Ishikawa (cell line): Measurements from ENCODE around the gene DDAH1.

ENCODE experiments used
- CEBPB ChIP-seq: IDR thresholded peaks from 2 replicates; pipeline ENCODE4 v1.6.1; 2012
- CREB1 ChIP-seq: IDR thresholded peaks from 2 replicates; pipeline ENCODE4 v1.6.1; 2012; ENCODE audit warnings: low read depth
- EGR1 ChIP-seq: IDR thresholded peaks from 2 replicates; pipeline ENCODE4 v1.6.1; 2012
- EP300 ChIP-seq: IDR thresholded peaks from 2 replicates; pipeline ENCODE4 v1.6.1; 2012; ENCODE audit warnings: borderline replicate concordance
- FOXM1 ChIP-seq: IDR thresholded peaks from 2 replicates; pipeline ENCODE4 v1.6.1; 2012; ENCODE audit warnings: low read depth, borderline replicate concordance
- MAX ChIP-seq: IDR thresholded peaks from 2 replicates; pipeline ENCODE4 v1.6.1; 2012
- NFIC ChIP-seq: IDR thresholded peaks from 2 replicates; pipeline ENCODE4 v1.6.1; 2012
- RAD21 ChIP-seq: IDR thresholded peaks from 2 replicates; pipeline ENCODE4 v1.6.1; 2012; ENCODE audit warnings: low read depth
- REST ChIP-seq: IDR thresholded peaks from 2 replicates; pipeline ENCODE4 v1.6.1; 2012; ENCODE audit warnings: low read depth, mild to moderate bottlenecking
- TAF1 ChIP-seq: IDR thresholded peaks from 2 replicates; pipeline ENCODE4 v1.6.1; 2012; ENCODE audit warnings: low read depth, mild to moderate bottlenecking
- TCF12 ChIP-seq: IDR thresholded peaks from 2 replicates; pipeline ENCODE4 v1.6.1; 2012; ENCODE audit warnings: low read depth
- TEAD4 ChIP-seq: IDR thresholded peaks from 2 replicates; pipeline ENCODE4 v1.6.1; 2012
- USF1 ChIP-seq: IDR thresholded peaks from 2 replicates; pipeline ENCODE4 v1.6.1; 2012
- YY1 ChIP-seq: IDR thresholded peaks from 2 replicates; pipeline ENCODE4 v1.6.1; 2012; ENCODE audit warnings: low read depth
- ZBTB7A ChIP-seq: IDR thresholded peaks from 2 replicates; pipeline ENCODE4 v1.6.1; 2012; ENCODE audit warnings: low read depth

The DDAH1 gene

GRCh38 chr1:85376356-85376755 is 88.6 kb downstream of the DDAH1 start:
- TF ChIP-seq MAX (no peak), FOXM1 (no peak), CEBPB (no peak), EGR1 (no peak), CREB1 (no peak), TCF12 (no peak), ZBTB7A (no peak), TEAD4 (no peak), YY1 (no peak), EP300 (no peak), USF1 (no peak), REST (no peak), TAF1 (no peak), NFIC (no peak), RAD21 (no peak)

GRCh38 chr1:85375493-85375892 is 89.5 kb downstream of the DDAH1 start:
- no peak for TF ChIP-seq TEAD4
- no peak for TF ChIP-seq FOXM1
- no peak for TF ChIP-seq YY1
- no peak for TF ChIP-seq EP300
- no peak for TF ChIP-seq CEBPB
- no peak for TF ChIP-seq TAF1
- no peak for TF ChIP-seq RAD21
- no peak for TF ChIP-seq ZBTB7A

- TF ChIP-seq MAX (no peak), REST (no peak), USF1 (no peak), NFIC (no peak), EP300 (no peak), TCF12 (no peak), EGR1 (no peak), CREB1 (no peak)
These were observed 90.8 kb downstream of the DDAH1 start for GRCh38 chr1:85374160-85374559.

GRCh38 chr1:85373378-85373708 is 91.6 kb downstream of the DDAH1 start:
- no peak for TF ChIP-seq CREB1
- TF ChIP-seq FOXM1: no peak
- TF ChIP-seq EP300: no peak
- no peak for TF ChIP-seq NFIC
- TF ChIP-seq TAF1: no peak
- no peak for TF ChIP-seq ZBTB7A
- no peak for TF ChIP-seq REST
- TF ChIP-seq TCF12: no peak
- no peak for TF ChIP-seq EGR1
- TF ChIP-seq CEBPB: no peak
- TF ChIP-seq TEAD4: no peak
- TF ChIP-seq USF1: no peak
- no peak for TF ChIP-seq YY1
- no peak for TF ChIP-seq RAD21
- no peak for TF ChIP-seq MAX
